ENCODE measurements around the gene FUCA1. TPM values are rescaled to one million over a fixed set of nuclear protein-coding genes. Genes with fewer than 3 reads are reported as not detected.
"Not testable (repeated sequence)": the region's sequence is repeated elsewhere in the genome, so short reads cannot be mapped to it uniquely, and the experiment has no call there.

FUCA1 gene
- polyA plus RNA-seq, 4 donors: 43.1 to 49.0 (median 47.4) TPM

GRCh38 chr1:23845163-23845562 lies 22.9 kb downstream of the FUCA1 start:
- no peak for DNase-seq (ENCODE audit: low read depth in 4 of 4, low spot score in 3 of 4)

- no peak for DNase-seq (ENCODE audit: low read depth in 4 of 4, low spot score in 3 of 4)
These were observed 24.4 kb downstream of the FUCA1 start for GRCh38 chr1:23843644-23844043.

- DNase-seq (ENCODE audit: low read depth in 4 of 4, low spot score in 3 of 4): peak in 1 of 4 donors; percentile 29
These were observed 29.7 kb downstream of the FUCA1 start for GRCh38 chr1:23838401-23838866.

DNA sequence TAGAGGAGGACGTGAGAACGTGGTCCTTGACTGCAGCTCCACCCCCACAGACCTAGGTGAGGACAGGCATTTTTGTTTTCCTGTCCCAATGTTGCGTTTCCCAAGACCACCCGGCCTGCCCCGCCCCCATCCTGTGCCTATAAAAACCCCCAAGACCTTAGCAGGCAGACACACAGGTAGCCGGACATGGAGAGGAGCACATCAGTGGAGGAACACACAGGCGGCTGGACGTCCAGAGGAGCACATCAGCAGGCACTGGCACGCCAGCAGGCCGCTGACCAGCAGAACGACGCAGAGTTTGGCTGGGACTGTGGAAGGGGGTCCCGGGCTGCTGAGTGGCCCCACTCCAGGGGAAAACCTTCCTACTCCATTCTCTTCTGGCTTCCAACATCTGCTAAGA lies 30.2 kb downstream of the FUCA1 start:
- no peak for DNase-seq (ENCODE audit: low read depth in 4 of 4, low spot score in 3 of 4)

DNA sequence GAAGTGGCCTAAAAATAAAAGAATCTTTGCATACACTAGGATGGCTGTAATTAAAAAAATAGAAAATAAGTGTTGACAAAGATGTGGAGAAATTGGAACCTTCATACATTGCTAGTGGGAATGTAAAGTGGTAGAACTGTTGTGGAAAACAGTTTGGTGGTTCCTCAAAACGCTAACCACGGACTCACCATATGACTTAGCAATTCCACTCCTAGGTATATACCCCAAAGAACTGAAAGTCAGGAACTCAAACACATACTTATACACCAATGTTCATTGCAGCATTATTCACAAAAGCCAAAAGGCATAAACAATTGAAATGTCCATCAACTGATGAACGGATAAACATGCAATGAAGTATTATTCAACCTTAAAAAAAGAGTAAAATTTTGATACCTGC lies 32.1 kb downstream of the FUCA1 start:
- DNase-seq (ENCODE audit: low read depth in 4 of 4, low spot score in 3 of 4): no peak

DNA sequence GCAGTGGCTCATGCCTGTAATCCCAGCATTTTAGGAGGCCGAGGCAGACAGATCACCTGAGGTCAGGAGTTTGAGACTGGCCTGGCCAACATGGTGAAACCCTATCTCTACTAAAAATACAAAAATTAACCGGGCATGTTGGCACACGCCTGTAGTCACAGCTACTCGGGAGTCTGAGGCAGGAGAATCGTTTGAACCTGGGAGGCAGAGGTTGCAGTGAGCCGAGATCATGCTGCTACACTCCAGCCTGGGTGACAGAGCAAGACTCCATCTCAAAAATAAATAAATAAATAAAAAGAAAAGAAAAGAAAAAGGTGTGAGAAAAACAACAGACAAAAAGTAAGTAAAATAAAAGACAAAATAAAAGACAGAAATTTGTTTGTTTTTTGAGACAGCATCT lies 33.9 kb downstream of the FUCA1 start:
- not testable (repeated sequence) for DNase-seq (ENCODE audit: low read depth in 4 of 4, low spot score in 3 of 4)

DNA sequence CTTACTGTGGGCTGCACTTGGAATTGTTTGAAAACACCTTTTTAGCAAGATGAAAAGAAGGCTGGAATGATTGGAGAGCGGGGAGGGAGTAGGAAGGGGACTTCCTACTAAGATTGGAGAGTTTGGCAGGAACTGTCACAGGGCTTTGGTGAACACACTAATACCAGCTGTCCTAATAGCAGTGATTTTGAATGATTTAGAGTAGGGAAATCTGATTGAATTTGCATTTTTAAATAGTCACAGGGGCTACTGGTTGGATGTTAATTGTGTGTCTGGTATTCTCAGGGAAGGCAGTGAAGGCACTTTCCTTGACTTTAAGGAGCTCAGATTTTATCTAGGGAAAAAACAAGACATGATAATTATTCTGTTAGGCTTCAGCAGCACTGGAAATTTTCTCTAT lies 40.4 kb downstream of the FUCA1 start:
- DNase-seq (ENCODE audit: low read depth in 4 of 4, low spot score in 3 of 4): no peak

DNA sequence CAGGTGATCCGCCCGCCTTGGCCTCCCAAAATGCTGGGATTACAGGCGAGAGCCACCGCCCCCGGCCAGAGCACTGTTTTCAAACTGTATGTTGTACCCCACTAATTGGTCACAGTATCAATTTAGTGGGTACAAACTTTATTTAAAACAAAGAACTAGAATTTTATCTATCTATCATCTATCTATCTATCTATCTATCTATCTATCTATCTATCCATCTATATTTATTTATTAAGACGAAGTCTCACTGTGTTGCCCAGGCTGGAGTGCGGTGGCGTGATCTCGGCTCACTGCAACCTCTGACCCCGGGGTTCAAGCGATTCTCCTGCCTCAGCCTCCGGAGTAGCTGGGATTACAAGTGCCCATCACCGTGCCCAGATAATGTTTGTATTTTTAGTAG lies 41.5 kb downstream of the FUCA1 start:
- not testable (repeated sequence) for DNase-seq (ENCODE audit: low read depth in 4 of 4, low spot score in 3 of 4)

DNA sequence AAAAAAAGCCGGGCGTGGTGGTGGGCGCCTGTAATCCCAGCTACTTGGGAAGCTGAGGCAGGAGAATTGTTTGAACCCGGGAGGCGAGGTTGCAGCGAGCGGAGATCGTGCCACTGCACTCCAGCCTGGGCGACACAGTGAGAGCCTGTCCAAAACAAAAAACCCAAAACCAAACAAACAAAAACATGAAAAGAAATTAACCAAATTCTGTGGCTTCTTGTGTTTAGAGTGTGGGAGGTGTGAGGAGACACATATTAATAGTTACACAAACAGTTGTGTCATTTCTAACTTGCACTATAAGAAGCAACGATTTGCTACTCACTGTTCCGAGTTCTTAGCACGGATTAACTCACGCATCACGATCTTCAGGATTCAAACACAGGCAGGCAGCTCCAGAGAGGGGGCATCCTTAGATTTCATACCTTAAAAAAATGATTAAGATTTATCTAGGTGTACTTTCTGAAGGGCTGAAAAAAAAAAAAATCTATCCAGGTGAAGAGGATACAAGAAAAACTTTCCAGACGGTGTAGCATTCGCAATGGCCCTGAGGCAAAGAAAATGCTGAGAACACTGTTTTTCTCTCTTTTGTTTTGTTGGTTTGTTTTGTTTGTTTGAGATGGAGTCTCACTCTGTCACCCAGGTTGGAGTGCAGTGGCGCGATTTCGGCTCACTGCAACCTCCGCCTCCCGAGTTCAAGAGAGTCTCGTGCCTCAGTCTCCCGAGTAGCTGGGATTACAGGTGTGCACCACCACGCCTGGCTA lies 42.1 kb downstream of the FUCA1 start:
- no peak for DNase-seq (ENCODE audit: low read depth in 4 of 4, low spot score in 3 of 4)

GRCh38 chr1:23825076-23825761 lies 42.9 kb downstream of the FUCA1 start, which contains the start of gene HMGCL:
Gene HMGCL, minus strand, starts transcription at chr1:23825429. Its CDS starts 14 bp downstream, at chr1:23825415.
- peak; percentile 79 to 85 (median 82) for DNase-seq (ENCODE audit: low read depth in 4 of 4, low spot score in 3 of 4)

DNA sequence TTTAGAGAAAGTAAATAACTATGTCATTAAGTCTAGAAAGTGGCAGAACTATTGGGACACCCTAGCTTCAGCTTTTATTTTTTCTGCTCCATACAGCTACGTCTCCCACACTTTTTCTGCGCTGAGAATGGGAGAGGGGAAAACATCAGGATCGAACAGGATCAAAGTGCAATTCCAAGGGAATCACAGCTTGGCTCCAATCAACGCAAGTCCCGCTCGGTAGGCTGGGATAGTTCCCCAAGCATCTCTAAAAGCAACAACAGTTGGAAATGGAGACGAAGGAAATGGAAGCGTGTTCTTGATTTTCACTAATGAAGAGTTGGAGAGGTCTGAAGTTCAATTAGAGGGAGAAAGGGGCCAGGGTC lies 43.4 kb downstream of the FUCA1 start:
- no peak for DNase-seq (ENCODE audit: low read depth in 4 of 4, low spot score in 3 of 4)

DNA sequence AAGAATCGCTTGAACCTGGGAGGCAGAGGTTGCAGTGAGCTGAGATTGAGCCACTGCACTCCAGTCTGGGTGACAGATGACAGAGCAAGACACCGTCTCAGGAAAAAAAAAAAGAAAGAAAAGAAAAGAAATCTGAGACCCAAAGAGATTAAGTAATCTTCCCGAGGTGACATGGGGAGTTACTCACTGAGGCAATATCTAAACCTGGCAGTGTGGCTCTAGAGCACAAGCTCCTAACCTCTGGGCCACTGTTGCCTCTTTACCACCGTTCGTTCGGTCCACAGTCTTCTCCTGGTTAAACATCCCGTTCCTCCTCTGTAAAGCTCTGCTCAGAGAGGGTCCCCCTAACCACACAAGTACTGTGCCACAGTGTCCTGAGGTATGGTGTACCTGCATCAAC lies 44.3 kb downstream of the FUCA1 start:
- DNase-seq (ENCODE audit: low read depth in 4 of 4, low spot score in 3 of 4): no peak

- DNase-seq (ENCODE audit: low read depth in 4 of 4, low spot score in 3 of 4): no peak
These were observed 50.5 kb downstream of the FUCA1 start for GRCh38 chr1:23817633-23818032.

DNA sequence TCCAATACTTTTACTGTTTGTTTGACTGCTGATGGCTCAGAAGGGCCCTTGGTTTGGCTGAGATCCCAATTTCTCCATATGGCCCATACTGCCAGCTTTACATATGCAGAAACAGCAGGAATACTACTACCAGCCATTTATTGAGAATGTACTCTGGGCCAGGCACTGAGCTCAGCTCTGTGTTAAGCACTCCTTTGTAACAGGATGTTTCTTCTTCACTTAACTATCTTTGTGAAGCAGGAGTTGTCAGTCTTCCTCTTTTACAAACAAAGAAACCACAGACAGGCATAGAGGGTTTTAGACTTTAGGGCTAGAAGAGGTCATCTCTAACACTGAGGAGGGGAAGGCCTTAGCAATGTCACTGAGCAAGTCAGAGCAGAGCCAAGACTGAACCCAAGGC lies 51.2 kb downstream of the FUCA1 start:
- DNase-seq (ENCODE audit: low read depth in 4 of 4, low spot score in 3 of 4): no peak

DNA sequence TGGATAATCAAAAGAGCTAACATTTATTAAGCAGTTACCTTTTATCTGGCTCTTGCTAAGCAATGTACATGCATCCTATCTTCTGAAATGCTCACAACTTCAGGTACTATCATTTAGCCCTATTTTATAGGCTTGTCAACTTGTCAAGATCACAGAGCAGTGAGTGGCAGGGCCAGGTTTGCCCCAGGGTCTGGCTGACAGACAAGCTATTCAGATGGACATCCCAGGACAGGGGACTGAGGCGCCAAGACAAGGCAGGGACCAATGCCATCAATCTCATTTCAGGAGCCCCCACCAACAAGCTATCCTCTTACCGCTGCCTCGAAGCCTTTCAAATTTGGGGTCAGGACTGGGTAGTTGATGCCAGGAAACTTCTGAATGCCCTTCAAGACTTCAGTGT lies 51.7 kb downstream of the FUCA1 start:
- no peak for DNase-seq (ENCODE audit: low read depth in 4 of 4, low spot score in 3 of 4)

- DNase-seq (ENCODE audit: low read depth in 4 of 4, low spot score in 3 of 4): no peak
These were observed 54.1 kb downstream of the FUCA1 start for GRCh38 chr1:23814016-23814415.

DNA sequence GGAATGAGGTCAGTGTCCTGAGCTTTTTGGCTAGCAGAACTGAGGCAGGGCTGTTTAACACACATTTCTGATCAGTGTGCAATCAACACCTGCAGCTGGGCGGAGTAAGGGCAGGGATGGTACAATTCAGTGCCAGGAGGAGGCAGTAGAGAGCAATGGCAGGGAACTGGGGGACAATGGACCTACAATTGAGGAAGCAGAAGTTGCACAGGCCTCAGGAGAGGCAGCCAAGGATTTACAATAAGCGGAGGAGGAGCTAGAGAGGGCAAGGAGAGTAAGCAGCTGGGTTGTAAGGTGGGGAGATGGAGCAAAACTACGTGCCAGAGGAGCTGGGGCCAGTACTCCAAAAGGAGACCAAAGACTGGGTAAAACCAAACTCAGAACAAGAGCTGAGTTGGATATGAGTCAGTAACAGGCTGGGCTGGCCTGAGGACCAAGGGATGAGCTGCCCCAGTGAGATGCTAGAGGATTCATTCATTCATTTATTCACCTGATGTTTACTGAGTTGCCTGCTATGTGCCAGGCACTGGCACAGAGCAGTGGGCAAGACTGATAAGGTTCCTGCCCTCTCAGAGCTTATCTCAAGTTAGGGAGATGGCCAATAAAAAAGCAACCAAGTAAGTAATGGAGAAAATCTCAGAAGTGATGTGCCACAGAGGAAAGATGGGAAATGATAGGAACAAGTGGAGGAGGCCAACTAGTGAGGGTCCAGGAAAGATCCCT lies 57.1 kb downstream of the FUCA1 start:
- DNase-seq (ENCODE audit: low read depth in 4 of 4, low spot score in 3 of 4): no peak

- DNase-seq (ENCODE audit: low read depth in 4 of 4, low spot score in 3 of 4): no peak
These were observed 58.3 kb downstream of the FUCA1 start for GRCh38 chr1:23809751-23810171.

GRCh38 chr1:23807453-23807852 lies 60.6 kb downstream of the FUCA1 start:
- DNase-seq (ENCODE audit: low read depth in 4 of 4, low spot score in 3 of 4): no peak

- no peak for DNase-seq (ENCODE audit: low read depth in 4 of 4, low spot score in 3 of 4)
These were observed 61.8 kb downstream of the FUCA1 start for GRCh38 chr1:23806280-23806679.

- no peak for DNase-seq (ENCODE audit: low read depth in 4 of 4, low spot score in 3 of 4)
These were observed 63.1 kb downstream of the FUCA1 start for GRCh38 chr1:23805025-23805424.
